ENCODE results near the gene BLOC1S4.

DNA sequence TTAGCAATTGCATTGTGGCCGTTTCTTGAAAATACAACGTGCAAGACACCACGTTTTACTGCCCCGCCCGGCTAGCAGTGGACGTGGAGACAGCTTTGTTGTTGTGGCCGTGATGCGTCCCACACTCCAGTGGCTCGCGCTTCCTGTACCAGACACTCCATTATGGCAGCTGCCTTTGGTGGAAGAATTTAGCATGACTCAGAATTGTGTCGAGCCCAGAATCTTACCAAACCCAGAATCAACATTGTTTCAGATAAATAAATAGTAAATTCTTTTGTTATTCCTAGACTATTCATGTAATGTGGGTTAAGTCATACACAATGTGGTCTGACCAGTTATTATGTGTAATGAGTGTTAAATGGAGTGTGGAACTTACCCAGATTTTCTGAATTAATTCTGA is 47.6 kb upstream of the BLOC1S4 start:
- TF ChIP-seq SP1 (IDR thresholded peaks at IDR 0.05) (no peak), FOXK2 (IDR thresholded peaks at IDR 0.05) (no peak), ELF4 (IDR thresholded peaks at IDR 0.05) (no peak), TARDBP (IDR thresholded peaks at IDR 0.05) (no peak), HDGF (IDR thresholded peaks at IDR 0.05; ENCODE audit: borderline replicate concordance) (no peak), ZNF384 (IDR thresholded peaks at IDR 0.05) (no peak), FOXA1 (IDR thresholded peaks at IDR 0.05) (no peak), SUZ12 (IDR thresholded peaks at IDR 0.05) (no peak), BHLHE40 (IDR thresholded peaks at IDR 0.05; ENCODE audit: borderline replicate concordance) (no peak), FOXM1 (IDR thresholded peaks at IDR 0.05; ENCODE audit: borderline replicate concordance) (no peak), L3MBTL2 (conservative IDR thresholded peaks at IDR 0.05) (no peak), LEF1 (IDR thresholded peaks at IDR 0.05; ENCODE audit: borderline replicate concordance) (no peak), NFRKB (IDR thresholded peaks at IDR 0.05) (no peak)
- TF ChIP-seq, protein P1, sequence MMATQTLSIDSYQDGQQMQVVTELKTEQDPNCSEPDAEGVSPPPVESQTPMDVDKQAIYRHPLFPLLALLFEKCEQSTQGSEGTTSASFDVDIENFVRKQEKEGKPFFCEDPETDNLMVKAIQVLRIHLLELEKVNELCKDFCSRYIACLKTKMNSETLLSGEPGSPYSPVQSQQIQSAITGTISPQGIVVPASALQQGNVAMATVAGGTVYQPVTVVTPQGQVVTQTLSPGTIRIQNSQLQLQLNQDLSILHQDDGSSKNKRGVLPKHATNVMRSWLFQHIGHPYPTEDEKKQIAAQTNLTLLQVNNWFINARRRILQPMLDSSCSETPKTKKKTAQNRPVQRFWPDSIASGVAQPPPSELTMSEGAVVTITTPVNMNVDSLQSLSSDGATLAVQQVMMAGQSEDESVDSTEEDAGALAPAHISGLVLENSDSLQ (IDR thresholded peaks at IDR 0.05), result no peak
